ENCODE results near the gene RAPGEF1. TPM values are rescaled to one million over a fixed set of nuclear protein-coding genes. Genes with fewer than 3 reads are reported as not detected.

The RAPGEF1 gene
- total and polyA plus RNA-seq, 2 experiments from 2014 or later, result 9.9 to 82.8 TPM

- TF ChIP-seq, protein P1, sequence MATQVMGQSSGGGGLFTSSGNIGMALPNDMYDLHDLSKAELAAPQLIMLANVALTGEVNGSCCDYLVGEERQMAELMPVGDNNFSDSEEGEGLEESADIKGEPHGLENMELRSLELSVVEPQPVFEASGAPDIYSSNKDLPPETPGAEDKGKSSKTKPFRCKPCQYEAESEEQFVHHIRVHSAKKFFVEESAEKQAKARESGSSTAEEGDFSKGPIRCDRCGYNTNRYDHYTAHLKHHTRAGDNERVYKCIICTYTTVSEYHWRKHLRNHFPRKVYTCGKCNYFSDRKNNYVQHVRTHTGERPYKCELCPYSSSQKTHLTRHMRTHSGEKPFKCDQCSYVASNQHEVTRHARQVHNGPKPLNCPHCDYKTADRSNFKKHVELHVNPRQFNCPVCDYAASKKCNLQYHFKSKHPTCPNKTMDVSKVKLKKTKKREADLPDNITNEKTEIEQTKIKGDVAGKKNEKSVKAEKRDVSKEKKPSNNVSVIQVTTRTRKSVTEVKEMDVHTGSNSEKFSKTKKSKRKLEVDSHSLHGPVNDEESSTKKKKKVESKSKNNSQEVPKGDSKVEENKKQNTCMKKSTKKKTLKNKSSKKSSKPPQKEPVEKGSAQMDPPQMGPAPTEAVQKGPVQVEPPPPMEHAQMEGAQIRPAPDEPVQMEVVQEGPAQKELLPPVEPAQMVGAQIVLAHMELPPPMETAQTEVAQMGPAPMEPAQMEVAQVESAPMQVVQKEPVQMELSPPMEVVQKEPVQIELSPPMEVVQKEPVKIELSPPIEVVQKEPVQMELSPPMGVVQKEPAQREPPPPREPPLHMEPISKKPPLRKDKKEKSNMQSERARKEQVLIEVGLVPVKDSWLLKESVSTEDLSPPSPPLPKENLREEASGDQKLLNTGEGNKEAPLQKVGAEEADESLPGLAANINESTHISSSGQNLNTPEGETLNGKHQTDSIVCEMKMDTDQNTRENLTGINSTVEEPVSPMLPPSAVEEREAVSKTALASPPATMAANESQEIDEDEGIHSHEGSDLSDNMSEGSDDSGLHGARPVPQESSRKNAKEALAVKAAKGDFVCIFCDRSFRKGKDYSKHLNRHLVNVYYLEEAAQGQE (IDR thresholded peaks at IDR 0.05; ENCODE audit: unreplicated experiment), result no peak
- TF ChIP-seq ETS1 (IDR thresholded peaks at IDR 0.05) (no peak), EZH2 (IDR thresholded peaks at IDR 0.05; ENCODE audit: low read depth, unreplicated experiment) (no peak), POLR2AphosphoS5 (IDR thresholded peaks at IDR 0.05; ENCODE audit: low read depth) (no peak), NANOG (IDR thresholded peaks at IDR 0.05; ENCODE audit: borderline replicate concordance) (no peak), EZH2phosphoT487 (IDR thresholded peaks at IDR 0.05; ENCODE audit: unreplicated experiment) (no peak)
Observed at GRCh38 chr9:131732636-131733289, 7.1 kb downstream of the RAPGEF1 start (continued).

DNA sequence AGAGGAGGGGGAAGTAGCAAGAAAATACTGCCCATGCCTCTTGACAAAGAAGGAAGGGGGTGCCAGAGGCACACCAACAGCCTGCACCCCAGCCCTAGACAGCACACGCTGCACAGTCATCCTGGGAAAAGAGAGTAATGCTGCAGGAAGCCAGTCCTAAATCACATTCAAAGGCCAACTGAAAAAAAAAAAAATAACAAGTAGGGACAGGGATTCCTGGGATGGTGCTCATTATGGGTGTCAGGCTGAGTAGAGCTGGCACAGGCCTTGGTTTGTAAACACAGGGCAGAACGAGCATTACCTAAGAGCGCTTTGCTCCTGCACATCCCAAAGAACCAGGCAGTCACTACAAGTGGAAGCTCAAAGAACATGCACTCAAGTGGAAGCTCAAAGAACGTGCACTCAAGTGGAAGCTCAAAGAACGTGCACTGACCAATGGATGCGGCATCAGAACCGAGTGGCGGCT lies 7.8 kb downstream of the RAPGEF1 start:
- no peaks in the 10 kb centered on the region for H3K27me3 ChIP-seq (ENCODE audit: insufficient read depth)
- H3K27ac ChIP-seq (ENCODE audit: low read depth), result no peak overlapping the region
- Mint-ChIP-seq H3K9me3 (no peaks in the 10 kb centered on the region), H3K4me1 (peaks cover 77% of the 10 kb centered on the region), H3K4me3 (no peak overlapping the region), H3K27ac (no peak overlapping the region), H3K27me3 (ENCODE audit: insufficient read depth, low read depth, poor library complexity) (peaks cover 8% of the 10 kb centered on the region), H3K36me3 (ENCODE audit: low read depth) (peaks cover 4% of the 10 kb centered on the region; the same call in 2 of the 3 replicates)
- no peak for DNase-seq (ENCODE audit: low spot score)
- H4K20me1 ChIP-seq (replicated peaks; ENCODE audit: insufficient read depth), result peaks cover 29% of the 10 kb centered on the region
- peaks cover 55% of the 10 kb centered on the region for H3K4me1 ChIP-seq (ENCODE audit: insufficient read depth)
- no peak for ATAC-seq
- H3K9me2 ChIP-seq (ENCODE audit: insufficient read depth), result no peaks in the 10 kb centered on the region
- TF ChIP-seq CREB1 (CRISPR knock-in tag; IDR thresholded peaks at IDR 0.05; ENCODE audit: low read depth) (no peak), ZNF331 (CRISPR knock-in tag; IDR thresholded peaks at IDR 0.05; ENCODE audit: low read depth) (no peak), NANOG (IDR thresholded peaks at IDR 0.05; ENCODE audit: borderline replicate concordance) (no peak), JUNB (IDR thresholded peaks at IDR 0.05; ENCODE audit: unreplicated experiment) (no peak)
- H3K79me2 ChIP-seq (replicated peaks; ENCODE audit: insufficient read depth), result peaks cover 94% of the 10 kb centered on the region
- H3K4me3 ChIP-seq, result no peak overlapping the region
- no peaks in the 10 kb centered on the region for H3F3A ChIP-seq (replicated peaks; ENCODE audit: low read depth)
- no peaks in the 10 kb centered on the region for H3K36me3 ChIP-seq (ENCODE audit: insufficient read depth)
- peak overlapping the region; percentile 32; the same call in 1 of the 2 replicates for H3K4me2 ChIP-seq
- no peak overlapping the region for H2AFZ ChIP-seq
